Measurements from ENCODE around the gene ZBTB7A.
"Not testable (repeated sequence)": the region's sequence is repeated elsewhere in the genome, so short reads cannot be mapped to it uniquely, and the experiment has no call there.

Gene ZBTB7A

GRCh38 chr19:4009990-4010807 is 56.5 kb downstream of the ZBTB7A start:
- H3K27me3 ChIP-seq (ENCODE audit: control insufficient read depth in 2 of 2, insufficient read depth in 2 of 2, low read length in 2 of 2), result no peaks in the 10 kb centered on the region
- no peak overlapping the region for H3K4me3 ChIP-seq (ENCODE audit: low read length in 2 of 2)
- peak overlapping the region in 1 of 2 donors; percentile 43 for H3K27ac ChIP-seq (ENCODE audit: low read depth in 2 of 2, low read length in 2 of 2)
- H3K9me3 ChIP-seq (ENCODE audit: control insufficient read depth in 2 of 2, low read length in 2 of 2), result no peaks in the 10 kb centered on the region
- peaks cover 24 to 33% of the 10 kb centered on the region in 2 donors for H3K4me1 ChIP-seq (ENCODE audit: control insufficient read depth in 2 of 2, insufficient read depth in 2 of 2, low read length in 2 of 2)
- H3K36me3 ChIP-seq (ENCODE audit: control insufficient read depth in 2 of 2, insufficient read depth in 2 of 2, low read length in 2 of 2), result peaks cover 0 to 22% of the 10 kb centered on the region in 2 donors
- H3K9ac ChIP-seq (ENCODE audit: low read depth in 1 of 2, low read length in 2 of 2), result no peak overlapping the region

- peak overlapping the region; percentile 65 to 79 for H3K9ac ChIP-seq (ENCODE audit: low read depth in 1 of 2, low read length in 2 of 2)
- no peaks in the 10 kb centered on the region for H3K27me3 ChIP-seq (ENCODE audit: control insufficient read depth in 2 of 2, insufficient read depth in 2 of 2, low read length in 2 of 2)
- H3K9me3 ChIP-seq (ENCODE audit: control insufficient read depth in 2 of 2, low read length in 2 of 2), result no peaks in the 10 kb centered on the region
- peaks cover 24 to 30% of the 10 kb centered on the region in 2 donors for H3K4me1 ChIP-seq (ENCODE audit: control insufficient read depth in 2 of 2, insufficient read depth in 2 of 2, low read length in 2 of 2)
- peaks cover 0 to 3% of the 10 kb centered on the region in 2 donors for H3K36me3 ChIP-seq (ENCODE audit: control insufficient read depth in 2 of 2, insufficient read depth in 2 of 2, low read length in 2 of 2)
- H3K27ac ChIP-seq (ENCODE audit: low read depth in 2 of 2, low read length in 2 of 2), result peak overlapping the region; percentile 55 to 63
- peak overlapping the region; percentile 82 to 86 for H3K4me3 ChIP-seq (ENCODE audit: low read length in 2 of 2)
Measured at GRCh38 chr19:4007836-4008539, 58.7 kb downstream of the ZBTB7A start.

GRCh38 chr19:4007021-4007835 is 59.5 kb downstream of the ZBTB7A start, which contains the start of gene PIAS4:
PIAS4 (plus strand) TSS chr19:4007736; CDS start chr19:4007761, 25 bp downstream.
- peaks cover 20 to 29% of the 10 kb centered on the region in 2 donors for H3K4me1 ChIP-seq (ENCODE audit: control insufficient read depth in 2 of 2, insufficient read depth in 2 of 2, low read length in 2 of 2)
- peaks cover 0 to 3% of the 10 kb centered on the region in 2 donors for H3K36me3 ChIP-seq (ENCODE audit: control insufficient read depth in 2 of 2, insufficient read depth in 2 of 2, low read length in 2 of 2)
- H3K4me3 ChIP-seq (ENCODE audit: low read length in 2 of 2), result peak within 1 kb of the TSS; percentile 82 to 86
- peak within 1 kb of the TSS; percentile 73 to 90 for H3K27ac ChIP-seq (ENCODE audit: low read depth in 2 of 2, low read length in 2 of 2)
- H3K27me3 ChIP-seq (ENCODE audit: control insufficient read depth in 2 of 2, insufficient read depth in 2 of 2, low read length in 2 of 2), result no peaks in the 10 kb centered on the region
- no peaks in the 10 kb centered on the region for H3K9me3 ChIP-seq (ENCODE audit: control insufficient read depth in 2 of 2, low read length in 2 of 2)
- peak within 1 kb of the TSS; percentile 78 to 79 for H3K9ac ChIP-seq (ENCODE audit: low read depth in 1 of 2, low read length in 2 of 2)

- peaks cover 17 to 21% of the 10 kb centered on the region in 2 donors for H3K4me1 ChIP-seq (ENCODE audit: control insufficient read depth in 2 of 2, insufficient read depth in 2 of 2, low read length in 2 of 2)
- H3K36me3 ChIP-seq (ENCODE audit: control insufficient read depth in 2 of 2, insufficient read depth in 2 of 2, low read length in 2 of 2); H3K4me3 ChIP-seq (ENCODE audit: low read length in 2 of 2); H3K9ac ChIP-seq (ENCODE audit: low read depth in 1 of 2, low read length in 2 of 2); H3K27ac ChIP-seq (ENCODE audit: low read depth in 2 of 2, low read length in 2 of 2); H3K9me3 ChIP-seq (ENCODE audit: control insufficient read depth in 2 of 2, low read length in 2 of 2); H3K27me3 ChIP-seq (ENCODE audit: control insufficient read depth in 2 of 2, insufficient read depth in 2 of 2, low read length in 2 of 2): not testable (repeated sequence)
Measured at GRCh38 chr19:4005436-4005835, 61.3 kb downstream of the ZBTB7A start.

GRCh38 chr19:4000798-4001197 is 65.9 kb downstream of the ZBTB7A start:
- H3K9ac ChIP-seq (ENCODE audit: low read depth in 1 of 2, low read length in 2 of 2); H3K27me3 ChIP-seq (ENCODE audit: control insufficient read depth in 2 of 2, insufficient read depth in 2 of 2, low read length in 2 of 2); H3K36me3 ChIP-seq (ENCODE audit: control insufficient read depth in 2 of 2, insufficient read depth in 2 of 2, low read length in 2 of 2); H3K4me3 ChIP-seq (ENCODE audit: low read length in 2 of 2); H3K9me3 ChIP-seq (ENCODE audit: control insufficient read depth in 2 of 2, low read length in 2 of 2); H3K27ac ChIP-seq (ENCODE audit: low read depth in 2 of 2, low read length in 2 of 2); H3K4me1 ChIP-seq (ENCODE audit: control insufficient read depth in 2 of 2, insufficient read depth in 2 of 2, low read length in 2 of 2): not testable (repeated sequence)

- H3K4me1 ChIP-seq (ENCODE audit: control insufficient read depth in 2 of 2, insufficient read depth in 2 of 2, low read length in 2 of 2); H3K27ac ChIP-seq (ENCODE audit: low read depth in 2 of 2, low read length in 2 of 2); H3K27me3 ChIP-seq (ENCODE audit: control insufficient read depth in 2 of 2, insufficient read depth in 2 of 2, low read length in 2 of 2); H3K9me3 ChIP-seq (ENCODE audit: control insufficient read depth in 2 of 2, low read length in 2 of 2); H3K36me3 ChIP-seq (ENCODE audit: control insufficient read depth in 2 of 2, insufficient read depth in 2 of 2, low read length in 2 of 2); H3K4me3 ChIP-seq (ENCODE audit: low read length in 2 of 2); H3K9ac ChIP-seq (ENCODE audit: low read depth in 1 of 2, low read length in 2 of 2): not testable (repeated sequence)
Measured at GRCh38 chr19:3998667-3999412, 67.9 kb downstream of the ZBTB7A start.

- Histone ChIP-seq H3K4me3 (ENCODE audit: low read length in 2 of 2) (no peak overlapping the region), H3K4me1 (ENCODE audit: control insufficient read depth in 2 of 2, insufficient read depth in 2 of 2, low read length in 2 of 2) (no peaks in the 10 kb centered on the region), H3K9ac (ENCODE audit: low read depth in 1 of 2, low read length in 2 of 2) (no peak overlapping the region), H3K27ac (ENCODE audit: low read depth in 2 of 2, low read length in 2 of 2) (no peak overlapping the region), H3K36me3 (ENCODE audit: control insufficient read depth in 2 of 2, insufficient read depth in 2 of 2, low read length in 2 of 2) (no peaks in the 10 kb centered on the region), H3K9me3 (ENCODE audit: control insufficient read depth in 2 of 2, low read length in 2 of 2) (no peaks in the 10 kb centered on the region), H3K27me3 (ENCODE audit: control insufficient read depth in 2 of 2, insufficient read depth in 2 of 2, low read length in 2 of 2) (no peaks in the 10 kb centered on the region)
Measured at GRCh38 chr19:3995607-3996006, 71.1 kb downstream of the ZBTB7A start.

Data from mucosa of rectum (tissue), 2 donors.